Measurements from ENCODE around the gene LRRC27. TPM values are rescaled to one million over a fixed set of nuclear protein-coding genes. Genes with fewer than 3 reads are reported as not detected.
"Not testable (repeated sequence)": the region's sequence is repeated elsewhere in the genome, so short reads cannot be mapped to it uniquely, and the experiment has no call there.

Gene LRRC27
- total RNA-seq, 1 donor from 2014 or later, result 9.6 TPM

DNA sequence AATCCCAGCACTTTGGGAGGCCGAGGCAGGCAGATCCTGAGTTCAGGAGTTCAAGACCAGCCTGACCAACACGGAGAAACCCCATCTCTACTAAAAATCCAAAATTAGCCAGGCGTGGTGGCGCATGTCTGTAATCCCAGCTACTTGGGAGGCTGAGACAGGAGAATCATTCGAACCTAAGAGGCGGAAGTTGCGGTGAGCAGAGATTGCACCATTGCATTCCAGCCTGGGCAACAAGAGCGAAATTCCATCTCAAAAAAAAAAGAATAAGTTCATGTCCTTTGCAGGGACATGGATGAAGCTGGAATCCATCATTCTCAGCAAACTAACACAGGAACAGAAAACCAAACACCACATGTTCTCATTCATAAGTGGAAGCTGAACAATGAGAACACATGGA, 17.1 kb upstream of the LRRC27 start:
- DNase-seq, result not testable (repeated sequence)

DNA sequence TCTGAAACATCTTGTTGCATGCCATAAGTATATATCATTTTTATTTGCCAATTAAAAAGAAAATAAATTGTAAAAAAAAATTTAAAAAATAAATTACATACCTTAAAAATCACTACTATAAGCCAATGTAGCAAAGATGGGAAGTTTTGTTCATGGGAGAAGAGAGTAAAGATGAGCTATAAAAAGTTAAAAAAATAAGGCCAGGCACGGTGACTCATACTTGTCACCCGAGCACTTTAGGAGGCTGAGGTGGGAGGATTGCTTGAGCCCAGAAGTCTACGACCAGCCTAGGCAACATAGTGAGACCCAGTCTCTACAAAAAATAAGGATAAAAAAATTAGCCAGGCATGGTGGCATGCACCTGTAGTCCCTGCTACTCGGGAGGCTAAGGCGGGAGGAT, 15.9 kb upstream of the LRRC27 start:
- DNase-seq, result no peak

DNA sequence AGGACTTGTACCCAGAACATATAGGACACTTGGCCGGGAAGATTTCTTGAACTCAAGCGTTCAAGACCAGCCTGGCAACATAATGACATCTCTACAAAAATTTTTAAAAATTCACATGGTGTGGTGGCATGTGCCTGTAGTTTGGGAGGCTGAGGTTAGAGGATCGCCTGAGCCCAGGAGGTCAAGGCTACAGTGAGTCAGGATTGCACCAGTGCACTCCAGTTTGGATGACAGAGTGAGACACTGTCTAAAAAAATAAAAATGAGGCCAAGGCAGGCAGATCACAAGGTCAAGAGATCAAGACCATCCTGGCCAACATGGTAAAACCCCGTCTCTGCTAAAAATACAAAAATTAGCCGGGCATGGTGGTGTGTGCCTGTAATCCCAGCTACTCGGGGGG, 14.5 kb upstream of the LRRC27 start:
- not testable (repeated sequence) for DNase-seq

DNA sequence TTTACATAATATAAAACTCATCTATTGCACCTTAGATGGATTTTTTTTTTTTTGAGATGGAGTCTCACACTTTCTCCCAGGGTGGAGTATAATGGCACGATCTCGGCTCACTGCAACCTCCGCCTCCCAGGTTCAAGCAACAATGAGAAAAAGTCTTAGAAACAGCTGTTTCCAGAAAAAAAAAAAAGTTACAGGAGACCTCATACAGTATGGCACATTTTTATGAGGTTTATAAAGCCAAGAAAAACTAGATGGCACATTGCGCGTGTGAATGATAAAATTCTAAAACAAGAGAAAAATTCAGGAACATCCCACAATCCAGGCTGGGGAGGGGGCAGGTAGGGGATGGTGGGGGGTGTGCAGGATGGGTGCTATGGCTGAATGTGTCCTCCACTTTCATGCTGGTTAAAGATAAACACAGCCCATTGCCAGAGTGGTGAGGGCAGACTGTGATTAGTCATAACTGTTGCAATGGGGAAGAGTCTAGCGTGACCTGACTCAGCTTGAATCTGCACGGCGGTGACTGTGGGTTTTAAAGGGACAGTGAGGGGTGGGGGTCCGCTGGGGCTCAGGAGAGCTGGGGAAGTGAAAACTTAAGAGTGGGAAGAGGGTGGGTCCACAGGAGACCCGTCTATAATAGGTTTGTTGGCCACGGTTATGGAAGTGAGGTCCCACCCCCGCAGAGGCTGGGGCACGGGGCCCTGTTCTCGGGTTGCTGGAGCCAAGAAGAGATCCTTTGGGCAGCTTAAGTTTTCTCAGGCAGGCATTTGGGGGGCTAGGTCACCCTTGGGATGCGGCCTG, 11.9 kb upstream of the LRRC27 start:
- no peak for DNase-seq

DNA sequence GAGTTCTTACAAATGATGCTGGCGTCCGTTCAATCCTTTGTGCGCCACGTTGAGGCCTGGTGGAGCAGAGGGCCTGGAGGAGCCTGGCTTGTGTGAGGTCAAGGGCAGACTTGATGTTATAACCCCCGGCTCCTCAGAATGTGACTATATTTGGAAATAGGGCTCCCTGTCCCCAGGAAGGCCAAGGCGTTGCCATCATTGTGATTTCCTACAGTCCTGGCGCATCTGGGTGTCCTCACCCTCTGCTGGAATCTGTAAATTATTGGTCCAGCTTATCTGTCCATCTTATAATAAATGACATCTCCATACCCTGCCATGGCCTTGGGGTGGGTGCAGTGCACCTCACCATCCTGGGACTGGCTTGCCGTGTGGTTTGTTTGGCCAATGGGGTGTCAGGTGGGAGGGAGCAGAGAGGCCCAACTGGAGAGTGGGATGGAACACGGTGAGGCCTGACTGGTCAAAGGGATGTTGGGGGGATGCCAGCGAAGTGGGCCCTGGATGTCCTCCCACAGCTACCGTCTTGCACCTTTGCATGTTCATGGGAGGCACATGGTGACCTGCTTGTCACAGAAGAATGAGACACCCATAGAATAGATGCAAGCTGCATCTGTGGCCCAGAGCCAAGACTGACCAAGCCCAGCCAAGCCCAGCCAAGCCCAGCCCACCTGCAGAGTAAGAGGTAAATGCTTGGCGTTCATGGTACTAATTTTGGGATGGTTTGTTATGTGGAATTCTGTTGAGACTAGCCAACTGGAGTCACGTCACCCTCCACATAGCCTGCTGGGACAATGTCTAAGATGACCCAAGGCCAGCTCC, 11.1 kb upstream of the LRRC27 start:
- DNase-seq, result no peak

DNA sequence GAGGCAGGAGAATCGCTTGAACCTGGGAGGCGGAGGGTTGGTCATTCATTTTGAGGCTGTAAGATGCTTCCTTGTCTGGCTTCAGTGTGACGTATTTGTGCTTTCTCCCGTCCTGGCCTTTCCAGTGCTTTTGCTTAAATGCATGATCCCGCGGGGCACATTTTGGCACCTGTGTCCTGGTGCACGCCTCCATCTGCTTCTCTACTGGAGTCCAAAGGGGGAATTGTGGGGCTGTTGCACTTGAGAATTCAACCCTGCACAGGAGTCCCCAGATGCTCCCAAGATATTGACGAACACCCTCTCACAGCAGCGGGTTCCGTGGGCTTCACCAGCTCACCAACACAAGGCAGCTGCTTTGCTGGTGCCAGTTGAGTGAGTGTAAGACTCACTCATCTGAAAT, 10.3 kb upstream of the LRRC27 start:
- DNase-seq, result no peak

DNA sequence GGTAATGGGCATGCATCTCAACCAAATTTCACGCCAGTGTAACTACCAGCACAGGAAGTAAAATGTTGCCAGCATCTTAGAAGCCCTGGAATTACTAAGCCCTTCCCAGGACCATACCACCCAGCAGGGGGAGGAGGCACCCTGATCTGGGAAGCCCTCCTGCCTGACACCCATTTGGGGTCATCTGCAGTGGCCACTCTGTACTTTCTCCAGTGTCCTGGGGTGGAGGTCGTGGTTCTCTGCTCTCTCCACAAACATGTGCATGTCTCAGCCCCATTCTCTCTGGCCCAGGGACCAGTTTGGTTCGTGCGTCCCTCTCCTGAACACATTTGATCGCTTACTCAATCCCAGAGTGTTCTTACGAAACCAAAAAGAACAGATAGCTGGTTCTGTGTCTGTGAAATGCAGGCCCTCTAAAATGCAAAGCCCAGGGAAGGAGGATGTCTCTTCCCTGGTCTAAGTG, 9.4 kb upstream of the LRRC27 start:
- DNase-seq, result no peak

DNA sequence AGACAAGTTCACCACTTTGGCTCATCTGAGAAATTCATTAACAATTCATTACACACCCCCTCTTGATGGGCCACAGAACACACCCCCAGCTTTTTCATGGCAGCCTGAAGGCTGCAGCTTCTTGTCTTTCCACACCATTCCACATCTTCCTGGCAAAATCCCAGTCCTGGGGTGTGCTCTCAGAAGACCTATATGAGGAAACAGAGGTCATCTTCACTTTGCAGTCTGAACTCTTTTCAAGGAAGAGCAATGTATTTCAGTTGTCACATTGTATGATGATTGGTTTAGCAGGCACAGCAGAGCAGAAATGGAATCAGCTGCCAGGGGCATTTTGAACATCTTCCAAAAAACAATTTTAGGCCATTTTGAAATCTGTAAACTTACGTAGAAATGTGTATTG, 7.8 kb upstream of the LRRC27 start:
- DNase-seq, result no peak

DNA sequence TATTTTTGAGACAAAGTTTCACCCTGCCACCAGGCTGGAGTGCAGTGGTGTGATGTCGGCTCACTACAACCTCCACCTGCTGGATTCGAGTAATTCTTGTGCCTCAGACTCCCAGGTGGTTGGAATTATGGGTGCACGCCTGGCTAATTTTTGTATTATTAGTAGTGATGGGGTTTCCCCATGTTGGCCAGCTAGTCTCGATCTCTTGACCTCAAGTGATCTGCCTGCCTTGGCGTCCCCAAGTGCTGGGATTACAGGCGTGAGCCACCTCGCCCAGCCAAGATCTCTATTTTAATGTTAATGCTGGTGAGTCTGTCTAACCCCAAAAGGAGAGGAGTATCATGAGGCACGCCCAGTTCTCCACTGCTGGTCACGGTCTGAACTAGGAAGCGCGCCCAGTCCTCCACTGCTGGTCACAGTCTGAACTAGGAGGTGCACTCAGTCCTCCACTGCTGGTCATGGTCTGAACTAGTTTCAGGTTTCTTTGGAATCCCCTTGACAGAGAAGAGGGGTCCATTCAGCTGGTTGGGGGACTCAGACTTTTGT, 5.6 kb upstream of the LRRC27 start:
- DNase-seq, result no peak

DNA sequence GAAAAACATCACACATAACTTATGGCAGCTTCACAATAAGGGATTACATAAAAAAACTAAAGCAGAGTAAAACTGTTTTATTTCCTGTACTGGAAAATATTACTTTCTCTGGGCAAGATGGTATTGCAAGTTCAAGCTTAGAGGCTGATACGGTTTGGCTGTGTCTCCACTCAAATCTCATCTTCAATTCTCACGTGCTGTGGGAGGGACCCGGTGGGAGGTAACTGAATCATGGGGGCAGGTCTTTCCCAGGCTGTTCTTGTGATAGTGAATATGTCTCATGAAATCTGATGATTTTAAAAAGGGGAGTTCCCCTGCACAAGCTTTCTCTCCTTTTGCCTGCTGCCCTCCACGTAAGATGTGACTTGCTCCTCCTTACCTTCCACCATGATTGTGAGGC, 5.1 kb upstream of the LRRC27 start:
- DNase-seq, result no peak

DNA sequence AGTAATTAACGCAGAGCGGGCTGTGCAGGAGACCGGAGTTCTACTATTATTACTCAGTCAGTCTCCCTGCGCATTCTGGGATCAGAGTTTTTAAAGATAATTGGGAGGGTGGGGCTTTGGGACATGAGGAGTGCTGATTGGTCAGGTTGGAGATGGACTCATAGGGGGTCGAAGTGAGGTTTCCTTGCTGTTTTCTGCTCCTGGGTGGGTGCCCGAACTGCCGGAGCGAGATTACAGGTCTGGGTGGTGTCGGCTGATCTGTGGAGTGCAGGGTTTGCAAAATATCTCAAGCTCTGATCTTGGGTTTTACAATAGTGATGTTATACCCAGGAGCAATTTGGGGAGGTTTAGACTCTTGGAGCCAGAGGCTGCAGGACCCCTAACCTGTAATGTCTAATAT, 3.9 kb upstream of the LRRC27 start:
- DNase-seq, result no peak

DNA sequence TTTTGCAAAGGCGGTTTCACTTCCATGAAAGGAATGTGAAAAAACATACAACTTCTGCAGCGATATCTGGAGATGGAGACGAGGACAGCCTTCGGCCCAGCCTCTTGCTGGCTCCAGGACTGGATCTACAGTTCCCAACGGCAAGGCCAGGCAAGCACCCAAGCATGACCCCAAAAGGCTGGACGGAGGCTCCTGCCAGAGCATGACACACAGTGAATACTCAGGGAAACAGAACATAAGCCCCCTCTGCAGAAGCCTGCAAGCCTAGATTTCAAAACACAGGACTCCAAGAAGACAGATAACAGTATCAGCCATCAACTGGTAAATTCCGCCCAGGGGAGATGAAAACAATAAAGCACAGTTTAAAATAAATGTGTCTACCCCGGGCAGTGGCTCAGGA, 3.3 kb upstream of the LRRC27 start:
- no peak for DNase-seq

DNA sequence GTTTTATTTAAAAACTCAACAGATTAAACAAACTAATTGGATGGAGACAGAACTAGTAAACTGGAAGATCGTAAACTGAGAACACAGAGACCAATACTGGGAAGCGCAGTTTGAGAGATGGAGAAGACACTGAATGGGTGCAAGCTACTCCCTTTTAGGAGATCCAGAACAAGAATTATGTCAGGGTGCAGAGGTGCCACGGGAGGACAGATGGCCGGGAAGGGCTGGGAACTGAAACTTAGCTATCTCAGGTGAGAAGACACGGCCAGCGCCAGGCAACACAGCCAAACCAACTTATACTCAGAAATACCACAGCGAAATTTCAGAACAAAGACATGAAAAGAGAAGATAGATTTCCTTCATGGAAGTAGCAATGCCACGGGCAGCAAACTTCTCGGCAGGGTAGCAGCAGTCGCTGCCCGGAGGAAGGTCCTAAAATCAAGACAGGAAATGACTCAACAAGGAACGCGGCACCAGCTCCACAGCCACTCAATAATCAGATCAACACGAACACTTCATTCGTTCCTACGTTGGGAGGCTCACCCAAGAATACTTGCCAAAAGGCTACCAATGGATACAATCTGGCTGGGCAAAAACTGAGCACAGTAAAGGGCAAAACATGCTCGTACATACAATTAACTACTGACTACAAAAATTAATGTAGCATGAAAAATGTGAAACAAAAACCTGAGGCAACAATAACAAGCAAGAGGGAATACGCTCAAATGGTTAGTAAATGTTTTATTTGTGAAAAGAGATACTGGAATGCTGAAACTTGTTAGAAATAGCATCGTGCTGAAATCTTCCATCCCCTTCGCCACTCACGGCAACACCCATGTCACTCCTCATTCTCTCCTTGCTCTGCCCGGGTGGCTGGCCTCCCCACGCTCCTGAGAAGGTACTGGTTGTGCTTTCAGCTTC, 2.2 kb upstream of the LRRC27 start:
- no peak for DNase-seq

DNA sequence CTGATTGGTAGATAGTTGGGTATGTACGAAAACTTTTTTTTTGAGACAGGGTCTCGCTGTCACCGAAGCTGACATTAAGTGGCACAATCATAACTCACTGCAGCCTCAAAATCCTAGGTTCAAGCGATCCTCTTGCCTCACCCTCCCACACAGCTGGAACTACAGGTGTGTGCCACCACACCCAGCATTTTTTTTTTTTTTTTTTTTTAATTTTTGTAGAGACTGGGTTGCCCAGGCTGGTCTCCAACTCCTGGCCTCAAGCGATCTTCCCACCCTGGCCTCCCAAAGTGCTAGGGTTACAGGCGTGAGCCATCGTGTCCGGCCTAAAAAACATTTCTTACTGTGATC, 1.5 kb upstream of the LRRC27 start:
- DNase-seq, result no peak

DNA sequence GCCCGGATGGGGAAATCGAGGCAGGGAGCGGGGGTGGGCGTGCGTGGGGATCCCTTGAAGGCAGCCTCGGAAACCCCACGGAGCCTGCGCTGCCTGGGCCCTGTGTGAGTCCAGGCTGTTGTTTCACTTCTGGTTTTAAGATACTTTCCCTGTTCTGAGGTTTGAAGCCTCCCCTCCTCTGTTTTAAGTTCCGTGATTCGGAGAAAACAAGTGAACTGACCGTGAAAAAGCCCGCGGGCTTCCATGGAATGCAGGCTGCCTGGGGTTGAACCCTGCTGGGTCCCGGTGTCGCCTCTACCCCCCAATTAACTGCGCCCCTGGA, 401 bp downstream of the LRRC27 start:
- no peak for DNase-seq

DNA sequence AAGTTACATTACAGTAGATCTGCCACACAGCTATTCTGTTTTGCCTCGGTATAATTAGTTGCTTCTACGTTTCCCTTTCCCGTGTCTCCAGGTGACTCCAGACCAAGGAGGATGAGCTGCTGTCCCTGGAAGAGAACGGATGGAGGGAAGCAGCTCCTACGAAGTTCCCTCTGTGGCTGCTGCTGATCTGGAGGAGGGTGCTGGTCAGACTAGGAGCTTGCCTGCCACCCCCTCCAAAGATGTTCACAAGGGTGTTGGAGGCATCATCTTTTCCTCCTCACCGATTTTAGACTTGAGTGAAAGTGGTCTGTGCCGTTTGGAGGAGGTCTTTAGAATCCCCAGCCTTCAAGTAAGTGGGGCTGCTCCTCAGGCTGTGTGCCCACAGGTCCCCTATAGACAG, 1.4 kb downstream of the LRRC27 start:
- DNase-seq, result no peak

DNA sequence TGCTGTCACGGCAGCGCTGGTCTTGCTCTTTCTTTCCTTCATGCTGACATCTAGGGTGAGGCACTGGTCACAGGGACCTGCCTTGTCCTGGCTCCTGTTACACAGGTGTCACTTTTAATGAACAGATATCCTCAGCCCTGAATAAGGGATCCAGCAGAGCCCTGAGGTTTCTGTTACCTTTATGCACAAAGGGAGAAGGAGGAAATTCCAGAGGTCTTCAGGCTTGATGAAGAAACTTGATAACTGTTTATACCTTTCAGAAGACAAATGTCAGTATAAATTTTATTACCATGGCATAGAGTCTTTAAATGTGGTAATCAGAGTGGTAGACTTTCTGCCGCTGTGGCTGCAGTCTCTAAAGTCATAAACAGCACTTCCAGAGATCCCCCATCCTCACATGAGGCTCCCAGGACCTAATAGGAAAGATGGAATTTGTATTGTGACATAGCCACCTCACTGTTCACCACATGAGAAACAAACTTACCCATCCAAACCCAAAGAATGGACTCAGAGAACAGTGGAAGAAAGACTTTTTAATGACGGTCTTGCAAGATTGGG, 2.7 kb downstream of the LRRC27 start:
- DNase-seq, result no peak

DNA sequence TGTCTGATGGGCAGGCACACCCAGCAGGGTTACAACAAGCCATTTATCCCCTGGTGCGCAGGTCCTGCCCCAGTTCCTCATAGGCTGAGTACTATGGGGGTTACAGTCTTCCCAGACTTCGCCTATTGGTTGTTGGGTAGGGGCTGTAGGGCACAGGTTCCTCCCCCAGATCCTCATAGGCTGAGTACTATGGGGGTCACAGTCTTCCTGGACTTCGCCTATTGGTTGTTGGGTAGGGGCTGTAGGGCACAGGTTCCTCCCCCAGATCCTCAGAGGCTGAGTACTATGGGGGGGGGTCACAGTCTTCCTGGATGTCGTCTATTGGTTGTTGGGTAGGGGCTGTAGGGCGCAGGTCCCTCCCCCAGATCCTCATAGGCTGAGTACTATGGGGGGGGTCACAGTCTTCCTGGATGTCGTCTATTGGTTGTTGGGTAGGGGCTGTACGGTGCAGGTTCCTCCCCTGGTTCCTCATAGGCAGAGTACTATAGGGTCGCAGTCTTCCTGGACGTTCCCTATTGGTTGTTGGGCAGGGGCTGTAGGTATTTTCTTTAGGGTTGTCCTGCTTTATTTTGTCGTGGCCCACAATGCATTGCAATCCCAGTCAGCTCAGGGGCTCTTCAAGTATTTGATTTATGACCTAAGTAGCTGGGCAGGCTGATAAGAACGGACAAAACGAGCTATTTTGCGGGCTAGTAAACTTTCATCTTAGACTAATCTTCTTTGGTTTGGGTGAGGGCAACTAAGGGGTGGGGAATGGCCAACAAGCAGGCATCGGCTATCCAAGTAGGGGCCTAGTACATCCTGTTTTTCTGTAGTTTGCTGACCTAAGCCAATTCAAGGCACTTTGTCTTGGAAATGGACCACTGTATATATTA, 3.4 kb downstream of the LRRC27 start:
- DNase-seq, result no peak

DNA sequence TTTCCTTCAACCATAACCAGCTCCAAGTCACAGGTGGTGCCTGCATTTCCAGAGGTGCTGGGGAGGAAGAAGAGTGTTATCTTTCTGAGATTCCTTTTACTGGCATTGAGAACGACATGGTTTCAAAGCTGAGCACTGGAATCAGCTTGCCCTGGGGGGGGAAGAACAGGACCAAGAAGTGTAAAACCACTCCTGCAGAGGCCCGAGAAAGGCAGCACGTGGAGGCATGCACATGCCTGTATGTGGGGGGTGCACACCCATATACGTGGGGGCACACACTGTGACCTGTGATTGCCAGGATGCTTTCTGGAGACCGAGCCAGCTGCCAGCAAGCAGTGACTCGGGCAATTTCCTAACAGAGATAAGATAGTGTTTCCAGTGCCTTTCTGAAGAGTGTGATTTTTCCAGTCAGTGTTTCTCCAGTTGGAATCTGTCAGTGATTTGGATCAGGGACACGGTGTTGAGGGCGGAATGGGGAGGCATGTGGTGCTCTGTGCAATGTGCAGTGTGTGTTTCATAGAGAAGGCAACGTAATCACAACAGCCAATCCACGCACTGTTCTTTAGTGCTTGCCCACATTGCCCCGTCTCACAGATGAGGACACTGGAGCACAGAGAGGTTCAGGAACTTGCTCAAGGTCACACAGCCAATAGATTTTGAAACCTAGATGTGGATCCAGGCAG, 4.2 kb downstream of the LRRC27 start:
- no peak for DNase-seq

DNA sequence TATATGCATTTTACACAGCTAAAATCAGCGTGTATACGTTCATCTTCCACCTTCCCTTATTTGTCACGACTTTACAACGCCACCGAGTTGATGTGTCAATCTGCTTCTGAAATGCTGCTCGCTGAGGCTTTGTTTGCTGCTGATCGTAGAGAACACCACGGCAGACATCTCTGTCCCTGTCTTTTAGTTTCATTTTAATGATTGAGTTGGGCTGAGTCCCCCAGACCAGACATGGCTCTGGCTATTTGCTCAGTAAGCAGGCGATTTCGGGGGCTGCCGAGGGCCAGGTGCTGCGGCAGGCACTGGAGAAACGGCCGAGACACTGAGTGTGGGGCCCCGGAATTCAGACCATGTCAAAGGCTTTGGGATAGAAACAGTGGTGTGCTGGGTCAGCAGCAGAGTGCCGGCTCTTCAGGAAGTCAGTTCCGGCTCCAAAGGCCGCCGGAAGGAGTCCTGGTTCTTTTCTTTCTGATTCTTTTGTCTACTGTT, 5.0 kb downstream of the LRRC27 start:
- no peak for DNase-seq
